CMK (cell line): ENCODE measurements around the gene SOX9.

ENCODE experiments used
- DNase-seq: peaks from one replicate; pipeline ENCODE4 v3.0.0-alpha.2; 2010; ENCODE audit warnings: low read depth

Gene SOX9

DNA sequence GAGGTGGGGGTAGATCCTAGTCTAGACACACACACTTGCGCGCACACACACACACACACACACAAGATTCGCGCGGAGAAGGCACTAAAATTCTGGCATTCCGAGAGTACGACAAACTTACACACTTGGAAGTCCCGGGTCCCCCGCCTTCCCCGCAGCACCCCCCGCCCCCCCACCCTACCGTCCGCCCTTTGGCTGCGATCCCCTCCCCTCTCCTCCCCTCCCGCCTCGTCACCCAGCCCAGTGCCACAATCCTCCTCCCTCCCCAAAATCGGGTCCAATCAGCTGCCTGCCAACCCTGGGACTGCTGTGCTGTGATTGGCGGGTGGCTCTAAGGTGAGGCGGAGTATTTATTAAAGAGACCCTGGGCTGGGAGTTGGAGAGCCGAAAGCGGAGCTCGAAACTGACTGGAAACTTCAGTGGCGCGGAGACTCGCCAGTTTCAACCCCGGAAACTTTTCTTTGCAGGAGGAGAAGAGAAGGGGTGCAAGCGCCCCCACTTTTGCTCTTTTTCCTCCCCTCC, at the start of gene SOX9:
Gene SOX9, plus strand, starts transcription at position 379 of the 522 bp plus-strand sequence. CDS start 372 bp downstream, outside the sequence.
- no peak for DNase-seq

DNA sequence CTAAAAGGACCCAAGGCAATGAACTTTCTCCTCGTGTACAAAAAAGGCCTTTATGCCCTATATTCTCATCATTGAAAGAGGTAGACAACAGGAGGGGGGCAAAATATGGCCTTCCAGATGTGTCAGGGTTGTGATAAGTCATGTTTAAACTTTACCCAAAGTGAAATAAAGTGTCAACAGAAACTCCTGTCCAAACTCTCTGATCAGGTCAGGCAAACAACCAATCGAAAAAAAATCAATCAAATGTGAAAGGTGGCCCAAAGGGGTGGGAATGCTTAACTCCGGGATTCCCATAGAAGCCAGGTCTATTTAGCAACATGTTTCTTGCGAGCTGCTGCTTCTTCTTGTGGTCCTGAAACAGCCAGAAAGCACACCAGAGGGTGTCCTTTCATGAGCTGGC, 49.5 kb upstream of the SOX9 start:
- no peak for DNase-seq

DNA sequence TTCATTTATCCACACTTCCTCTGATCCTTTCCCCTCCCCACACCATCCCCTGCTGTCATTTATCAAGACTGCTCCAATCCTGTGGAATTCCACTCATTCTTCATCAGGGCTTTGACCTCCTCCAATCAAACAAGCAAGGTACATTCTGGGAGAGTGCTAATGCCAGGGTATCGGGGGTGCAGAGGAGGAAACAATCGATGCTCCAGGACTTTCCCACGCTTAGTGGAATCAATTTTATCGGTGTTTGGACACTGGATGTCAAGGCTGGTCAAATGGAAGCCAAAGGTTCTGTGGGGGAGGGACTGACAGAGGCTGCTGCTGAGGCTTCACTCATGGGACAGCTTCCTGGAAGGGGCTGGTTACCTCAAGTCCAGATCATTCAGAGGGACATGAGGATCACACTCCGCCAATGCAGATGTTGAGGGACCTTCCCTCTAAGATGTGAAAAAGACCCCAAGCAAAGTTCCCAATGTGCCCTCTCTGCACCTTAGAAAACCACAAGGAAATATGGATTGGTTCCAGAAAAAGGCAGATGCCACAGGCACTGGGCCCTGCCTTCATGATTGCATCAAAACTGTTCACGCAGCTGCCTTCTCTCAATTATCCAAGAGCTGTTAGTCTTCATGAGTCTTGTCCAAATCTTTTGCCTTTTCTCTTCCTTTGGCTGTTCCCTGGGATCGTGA, 44.7 kb upstream of the SOX9 start:
- no peak for DNase-seq

DNA sequence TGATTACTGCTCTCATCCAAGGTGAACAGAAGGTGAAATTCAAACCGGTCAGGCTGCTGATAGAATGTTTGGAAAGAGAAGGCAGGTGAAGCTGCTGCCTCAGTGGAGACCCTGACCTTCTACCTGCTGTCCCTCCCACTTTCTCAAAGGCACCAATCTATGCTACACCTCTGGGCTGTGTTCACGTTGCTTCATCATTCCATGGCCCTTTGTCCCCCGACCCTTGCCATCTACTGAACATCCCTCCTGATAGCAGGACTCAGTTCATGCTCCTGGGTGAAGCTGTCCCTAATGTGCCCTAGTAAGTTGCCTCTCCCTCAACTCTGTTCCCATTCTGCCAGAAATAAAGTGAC, 44.2 kb upstream of the SOX9 start:
- no peak for DNase-seq

DNA sequence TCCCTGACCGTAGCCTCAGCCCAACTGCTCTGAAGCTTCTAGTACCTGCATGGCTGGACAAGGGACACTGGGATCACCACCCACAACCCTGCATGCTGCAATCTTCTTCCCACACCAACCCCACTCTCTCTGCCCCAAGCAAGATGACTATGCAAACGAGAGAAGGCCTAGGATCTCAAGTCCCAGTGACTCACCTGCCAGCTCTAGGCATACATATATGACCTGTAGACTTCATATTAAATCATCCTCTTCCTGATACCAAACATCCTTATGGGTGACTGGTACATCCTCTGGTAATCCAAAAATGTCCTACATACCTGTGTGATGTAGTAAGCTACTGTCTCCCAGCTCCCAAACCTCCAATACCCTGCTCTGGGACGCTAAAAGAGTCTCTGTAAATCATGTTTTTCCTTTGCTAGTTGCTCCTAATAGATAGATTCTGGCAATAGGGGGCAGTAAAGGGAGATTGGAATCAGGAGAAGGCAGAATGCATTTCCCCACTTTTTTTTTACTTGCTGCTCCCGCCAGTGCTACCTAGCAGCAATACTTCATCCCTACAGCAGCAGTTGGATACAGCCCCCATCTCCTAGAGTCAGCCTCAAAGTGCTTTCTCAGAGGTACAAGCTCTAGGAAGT, 43.4 kb upstream of the SOX9 start:
- DNase-seq, result no peak

DNA sequence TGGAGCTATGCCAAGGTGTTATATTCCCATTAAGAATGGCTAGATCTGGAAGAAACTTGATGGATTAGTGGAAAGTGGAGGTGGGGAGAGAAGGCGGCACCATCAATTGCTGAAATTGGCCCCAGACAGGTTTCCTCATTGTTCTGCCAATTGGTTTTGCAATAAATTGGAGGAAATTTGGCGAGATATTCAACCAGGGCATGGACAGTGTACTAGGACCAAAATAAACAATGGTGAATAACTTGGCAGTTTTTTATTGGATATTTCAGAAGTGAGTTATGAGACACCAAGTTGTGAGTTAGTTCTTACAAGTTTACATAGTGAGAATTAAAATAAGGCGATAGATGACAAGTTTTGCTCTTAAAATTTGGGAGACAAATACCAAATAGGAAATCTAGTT, 41.1 kb upstream of the SOX9 start:
- DNase-seq, result no peak

DNA sequence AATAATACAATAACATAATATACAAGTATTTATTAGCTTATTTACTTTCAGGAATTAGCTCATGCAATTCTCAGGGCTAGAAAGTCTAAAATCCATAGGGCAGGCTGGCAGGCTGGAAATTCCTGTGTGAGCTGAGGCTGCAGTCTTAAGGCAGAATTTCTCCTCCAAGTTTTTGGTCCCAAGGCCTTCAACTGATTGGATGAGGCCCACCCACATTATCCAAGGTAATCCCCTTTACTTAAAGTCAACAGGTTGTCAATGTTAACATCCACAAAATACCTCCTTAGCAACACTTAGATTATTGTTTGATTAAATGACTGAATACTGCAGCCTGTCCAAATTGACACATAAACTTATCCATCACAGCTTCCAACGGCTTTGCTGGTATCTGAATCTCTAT, 32.9 kb upstream of the SOX9 start:
- no peak for DNase-seq

DNA sequence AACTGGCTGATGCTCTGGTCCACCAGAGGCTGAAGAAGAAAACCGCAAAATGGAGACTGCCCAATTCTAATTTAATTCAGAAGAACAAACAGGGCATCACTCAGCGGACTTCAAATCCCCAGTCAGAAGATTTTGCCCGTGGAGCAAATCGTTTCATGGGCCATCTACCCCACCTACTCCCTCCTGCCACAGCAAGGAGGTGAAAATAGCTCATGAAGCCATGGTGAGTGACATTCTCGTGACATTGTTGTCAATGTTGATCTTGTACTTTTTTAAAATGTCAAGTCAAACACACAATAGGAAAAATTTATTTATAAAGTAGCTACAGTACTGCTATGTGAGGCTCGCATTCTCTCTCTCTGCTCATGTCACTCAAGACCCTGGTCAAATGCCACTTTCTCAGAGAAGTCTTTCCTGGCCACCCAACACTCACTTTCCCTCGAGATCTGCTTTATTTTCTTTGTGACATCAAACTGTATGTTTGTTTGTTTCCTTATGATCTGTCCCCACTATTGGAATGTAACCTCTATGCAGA, 31.3 kb upstream of the SOX9 start:
- DNase-seq, result no peak

DNA sequence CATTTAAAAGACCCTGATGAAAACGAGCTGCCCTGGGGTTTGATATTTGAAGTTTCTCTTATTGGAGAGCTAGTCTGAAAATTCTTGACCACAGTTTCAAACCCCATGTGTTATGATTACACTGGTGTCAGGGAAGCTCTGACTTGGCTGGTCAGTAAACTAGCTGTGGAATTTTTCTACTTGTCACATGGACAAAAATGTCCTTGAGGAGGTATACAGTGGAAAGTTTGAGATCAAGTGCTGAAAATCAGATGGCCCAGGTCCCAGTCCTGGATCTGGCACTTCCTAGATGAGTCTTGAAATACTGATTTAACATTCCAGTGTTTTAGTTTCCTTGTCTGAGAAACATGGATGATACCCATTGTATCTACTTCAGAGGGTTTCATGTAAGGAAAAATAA, 30.7 kb upstream of the SOX9 start:
- DNase-seq, result no peak

DNA sequence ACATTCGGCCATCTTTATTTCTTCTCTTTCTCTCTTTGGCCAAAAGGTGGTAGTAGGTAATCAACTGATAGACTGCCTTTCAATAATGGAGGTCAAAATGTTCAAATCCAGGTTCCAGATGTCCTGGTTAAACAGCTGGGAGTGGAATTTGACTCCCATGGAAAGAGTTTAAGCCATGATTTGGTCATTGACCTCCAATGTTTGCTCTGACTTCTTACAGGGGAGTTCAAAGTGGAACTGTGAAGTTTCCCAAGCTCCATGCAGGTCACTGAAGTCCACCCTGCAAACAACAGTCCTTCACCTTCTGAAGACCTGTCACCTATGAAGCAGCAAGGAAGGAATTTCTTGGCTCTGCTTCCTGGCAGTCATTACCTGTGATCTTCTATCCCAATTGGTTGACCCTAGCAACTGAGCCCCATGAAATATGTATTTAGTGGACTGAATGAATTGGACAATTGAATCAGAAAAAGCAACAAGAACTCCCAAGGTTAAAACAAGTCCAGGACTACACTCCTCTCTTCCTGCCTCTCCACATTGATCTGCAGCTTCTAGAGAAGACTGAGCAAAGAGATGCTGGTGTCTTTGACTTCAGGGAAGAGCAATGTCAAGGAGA, 28.0 kb upstream of the SOX9 start:
- no peak for DNase-seq

DNA sequence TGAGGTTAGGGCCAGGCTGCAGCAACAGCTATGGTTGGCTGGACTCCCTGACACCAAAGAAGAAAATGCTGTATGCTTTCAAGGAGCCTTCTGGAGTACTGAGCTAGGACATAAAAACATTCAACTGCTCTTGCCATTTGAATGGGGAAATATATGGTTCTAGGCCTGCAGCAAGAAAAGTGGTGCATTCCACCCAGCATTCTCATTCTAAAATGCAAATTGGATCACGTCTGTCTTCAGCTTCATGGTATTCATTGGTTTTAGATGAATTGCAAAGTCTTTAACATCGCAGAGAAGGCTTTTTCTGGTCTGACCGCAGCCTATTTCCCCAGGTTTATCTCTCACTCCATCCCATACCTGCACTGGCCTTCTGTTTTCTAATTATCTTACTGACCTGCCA, 27.1 kb upstream of the SOX9 start:
- no peak for DNase-seq

DNA sequence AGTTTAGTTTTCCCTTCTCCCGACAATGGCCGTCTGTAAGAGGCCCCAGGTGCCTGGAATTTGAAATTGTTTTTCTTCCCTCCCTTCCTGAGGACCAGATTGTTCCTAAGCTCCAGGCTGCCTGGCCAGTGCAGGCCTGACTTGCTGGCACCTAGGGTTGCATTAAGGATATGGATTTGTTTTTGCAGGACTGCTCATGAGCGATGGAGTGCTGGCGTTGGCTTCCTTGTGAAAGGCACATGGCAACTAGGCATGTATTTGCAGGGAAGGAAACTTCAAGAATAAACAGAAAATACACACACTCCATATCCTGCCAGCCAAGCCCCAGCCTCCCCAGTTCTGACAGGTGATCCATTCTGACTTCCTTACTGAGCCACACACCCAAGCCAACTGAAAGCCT, 25.5 kb upstream of the SOX9 start:
- no peak for DNase-seq

DNA sequence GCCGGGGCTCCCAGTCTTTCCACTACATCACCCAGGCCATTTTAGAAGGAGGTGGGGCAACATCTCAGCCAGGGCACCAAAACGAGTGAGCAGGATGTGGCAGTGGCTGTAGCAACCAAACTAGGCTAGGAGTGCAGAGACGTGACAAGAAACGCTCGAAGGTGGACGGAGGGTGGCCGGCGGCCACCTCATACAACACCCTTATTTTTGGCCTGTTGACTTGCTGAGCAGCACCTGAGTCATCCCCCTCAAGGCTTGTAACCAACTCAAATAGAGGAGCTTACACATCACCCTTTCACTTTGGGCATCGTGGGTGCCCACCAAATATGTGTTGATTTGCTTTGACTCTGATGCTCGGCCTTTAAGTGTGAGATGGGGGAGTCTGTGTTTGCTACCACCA, 23.7 kb upstream of the SOX9 start:
- DNase-seq, result no peak

DNA sequence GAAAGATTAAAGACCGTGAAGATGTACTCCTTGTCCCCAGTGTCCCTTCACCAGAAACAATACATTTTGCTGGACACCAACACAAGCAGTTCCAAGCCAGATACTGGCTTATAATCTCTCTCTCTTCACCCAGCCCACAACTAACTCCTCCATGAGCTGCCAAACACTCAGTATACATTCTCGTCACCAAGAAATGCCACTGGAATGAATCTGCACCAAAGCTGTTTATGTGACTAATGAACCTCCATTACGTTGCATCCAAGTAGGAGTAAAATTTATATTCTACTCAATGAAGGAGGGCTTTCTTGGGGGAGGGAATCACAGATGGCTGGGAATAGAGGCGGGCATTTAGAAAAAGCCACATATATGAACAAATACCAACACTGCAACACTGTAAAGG, 20.9 kb upstream of the SOX9 start:
- DNase-seq, result no peak

DNA sequence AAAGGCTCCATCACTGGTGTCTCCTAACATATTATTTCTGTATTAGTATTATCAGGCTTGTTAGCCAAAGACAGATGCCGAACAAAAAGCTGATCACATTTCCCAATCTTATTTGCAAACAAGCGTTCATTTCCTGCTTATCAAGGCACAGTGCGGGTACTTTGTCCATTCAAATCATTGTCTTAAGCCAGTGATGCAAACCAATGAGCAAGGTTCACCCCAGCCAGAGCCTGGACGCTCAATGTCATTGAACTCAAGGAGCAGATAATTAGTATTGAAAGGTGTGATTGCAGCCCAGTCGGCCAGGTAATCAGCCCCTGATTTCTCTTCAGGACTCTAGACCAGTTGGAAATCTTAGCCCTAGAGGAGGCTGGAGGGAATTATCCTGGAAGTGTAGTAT, 20.4 kb upstream of the SOX9 start:
- DNase-seq, result no peak

DNA sequence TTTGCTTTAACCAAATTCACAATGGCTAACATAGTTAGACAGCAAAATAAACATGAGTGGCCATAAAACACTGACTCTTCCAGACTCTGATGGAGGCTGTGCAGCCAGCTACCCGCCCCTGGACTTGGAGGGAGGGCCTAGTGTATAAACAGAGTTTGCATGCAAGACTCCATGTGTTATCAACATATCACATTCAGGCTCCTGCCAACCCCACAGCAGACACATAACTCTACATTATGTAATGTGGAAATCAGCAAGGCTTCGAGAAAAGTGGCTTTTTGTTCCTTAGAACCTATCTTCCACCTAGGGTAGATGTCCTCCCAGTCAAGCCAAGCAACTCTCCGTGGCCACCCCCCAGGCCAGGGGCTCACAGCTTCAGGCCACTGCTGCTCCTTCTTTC, 19.3 kb upstream of the SOX9 start:
- DNase-seq, result no peak

DNA sequence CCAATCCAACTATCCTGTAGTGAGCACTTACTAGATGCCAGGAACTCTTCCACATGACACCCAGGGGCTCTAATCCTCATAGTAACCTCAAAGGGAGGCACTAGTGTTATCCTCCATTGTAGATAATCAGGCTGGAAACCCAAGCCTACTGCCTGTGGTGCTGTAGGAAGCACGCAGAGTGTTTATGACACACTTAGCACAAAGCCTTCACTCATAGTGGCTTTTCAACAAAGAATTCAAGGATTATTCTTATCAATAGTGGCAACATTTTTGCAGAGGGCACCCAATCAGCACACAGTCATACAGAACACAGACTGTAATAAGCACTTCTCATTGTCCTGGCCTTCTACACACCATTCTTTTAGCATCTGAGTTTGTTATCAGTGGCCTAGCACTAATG, 18.5 kb upstream of the SOX9 start:
- no peak for DNase-seq

DNA sequence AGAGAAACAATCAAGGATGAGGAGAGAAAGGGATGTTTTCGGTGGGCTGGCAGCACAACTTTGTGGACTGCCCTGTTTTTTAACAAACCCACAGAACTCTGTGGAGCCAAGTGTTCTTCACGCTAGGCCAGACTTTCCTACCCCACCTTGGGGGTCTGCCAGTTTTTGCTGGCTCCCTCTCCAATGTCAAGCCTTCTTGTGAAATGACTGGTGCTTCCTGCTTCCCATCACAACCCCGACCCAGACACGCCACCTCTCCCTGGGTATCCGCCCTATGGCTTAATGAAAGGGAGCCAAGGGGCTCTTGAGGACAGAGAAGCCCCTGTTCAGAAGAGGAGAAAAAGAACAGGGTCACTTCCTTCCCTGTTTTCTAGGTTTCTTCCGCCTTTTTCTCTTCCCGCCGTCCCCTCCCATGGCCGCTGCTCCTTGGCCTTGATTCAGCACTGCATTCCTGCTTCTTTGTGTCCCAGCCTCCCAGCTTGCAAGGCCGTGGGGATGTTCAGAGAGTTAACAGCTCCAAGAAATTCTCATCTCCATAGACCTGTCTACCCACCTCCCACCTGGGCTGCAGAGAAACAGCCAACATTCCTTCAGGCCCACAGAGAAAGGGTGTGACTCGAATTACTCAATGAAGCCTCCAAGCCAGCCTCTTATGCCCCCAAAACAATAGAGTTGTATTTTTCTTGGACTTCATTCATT, 16.5 kb upstream of the SOX9 start:
- DNase-seq, result no peak

DNA sequence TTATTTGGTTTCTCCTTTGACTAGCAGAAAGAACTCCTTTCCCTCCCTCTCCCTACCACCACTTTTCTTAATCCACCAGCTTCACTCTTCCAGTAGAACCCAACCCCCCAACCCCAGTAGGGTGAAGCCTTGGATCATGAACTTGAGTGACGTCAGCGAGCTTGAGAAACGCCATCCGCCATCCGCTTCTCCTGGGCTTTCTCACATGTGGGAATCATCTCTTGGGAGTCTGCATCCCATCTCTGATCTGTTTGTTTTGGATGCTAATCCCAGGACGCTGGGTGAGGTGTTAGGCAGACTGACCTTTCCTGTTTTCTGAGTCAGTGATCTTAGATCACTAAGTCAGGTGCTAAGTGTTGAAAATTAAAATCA, 16.0 kb upstream of the SOX9 start:
- DNase-seq, result no peak

DNA sequence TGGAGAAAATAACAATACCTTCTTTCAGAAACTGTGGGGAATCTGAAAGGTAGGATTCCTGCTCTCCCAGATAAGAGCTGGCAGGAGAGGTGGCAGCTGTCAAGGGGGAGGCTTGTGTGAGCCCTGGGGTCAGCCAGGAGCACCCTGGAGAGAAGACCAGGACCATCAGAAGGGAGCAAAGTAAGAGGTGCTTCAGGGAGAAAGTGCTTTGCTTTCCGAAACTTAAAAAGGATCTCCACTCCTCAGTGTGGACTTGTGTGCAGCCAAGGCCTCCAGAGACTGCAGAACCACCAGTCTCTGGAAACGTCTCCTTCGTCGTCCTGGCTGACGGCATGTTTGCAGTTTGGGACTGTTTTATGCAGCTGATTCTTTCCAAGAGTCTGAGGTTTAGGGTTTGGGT, 13.7 kb upstream of the SOX9 start:
- no peak for DNase-seq

DNA sequence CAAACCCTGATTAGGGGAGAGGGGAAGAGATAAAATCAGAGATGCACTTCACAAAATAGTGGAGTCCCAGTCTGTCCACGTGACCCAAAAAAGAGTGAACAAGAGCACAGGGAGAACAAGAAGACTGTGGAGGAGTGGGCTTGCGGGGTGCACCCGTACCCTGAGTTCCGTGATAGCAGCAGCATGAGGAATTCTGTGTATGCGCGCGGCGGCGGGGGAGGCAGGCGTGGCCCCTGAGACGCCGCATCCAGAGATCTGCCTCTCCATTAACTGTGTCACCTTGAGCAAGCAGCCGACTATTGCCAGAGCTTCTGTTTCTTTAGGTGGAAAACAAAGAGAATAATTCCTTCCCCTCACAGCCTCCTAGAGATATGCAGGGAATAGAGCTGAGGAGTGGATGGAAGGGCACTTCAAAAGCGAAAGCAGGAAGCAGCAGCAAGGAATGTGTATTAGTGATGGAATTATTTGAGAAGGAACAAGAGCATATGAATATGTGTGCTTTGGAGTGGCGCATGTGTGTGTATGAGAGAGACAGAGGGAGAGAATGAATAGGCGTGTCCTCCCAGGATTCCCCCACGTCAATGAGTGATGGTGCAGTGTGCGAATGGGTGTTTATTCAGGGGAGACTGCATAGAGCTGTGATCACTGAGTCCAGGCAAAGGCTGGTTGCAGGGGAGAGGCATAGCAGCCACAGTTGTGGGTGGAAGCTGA, 10.4 kb upstream of the SOX9 start:
- no peak for DNase-seq

DNA sequence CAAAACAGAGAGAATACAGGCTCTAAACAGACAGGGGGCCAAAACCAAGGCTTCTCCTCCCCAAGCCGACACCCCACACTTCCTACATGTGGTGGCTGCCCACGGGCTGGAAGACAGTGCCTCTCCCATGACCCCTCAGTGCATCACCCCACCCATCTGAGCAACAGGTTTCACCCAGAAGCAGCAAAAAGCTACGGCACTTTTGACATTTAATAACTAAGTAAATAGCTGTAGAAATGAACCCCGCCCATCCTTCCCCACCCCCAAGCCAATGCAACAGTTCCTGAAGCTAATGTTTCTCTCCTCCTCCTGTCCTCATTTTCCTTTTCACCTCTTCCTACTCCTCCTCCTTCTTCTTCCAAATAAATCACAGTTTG, 9.9 kb upstream of the SOX9 start:
- DNase-seq, result no peak
